Measurements from ENCODE around the gene NSUN4.

DNA sequence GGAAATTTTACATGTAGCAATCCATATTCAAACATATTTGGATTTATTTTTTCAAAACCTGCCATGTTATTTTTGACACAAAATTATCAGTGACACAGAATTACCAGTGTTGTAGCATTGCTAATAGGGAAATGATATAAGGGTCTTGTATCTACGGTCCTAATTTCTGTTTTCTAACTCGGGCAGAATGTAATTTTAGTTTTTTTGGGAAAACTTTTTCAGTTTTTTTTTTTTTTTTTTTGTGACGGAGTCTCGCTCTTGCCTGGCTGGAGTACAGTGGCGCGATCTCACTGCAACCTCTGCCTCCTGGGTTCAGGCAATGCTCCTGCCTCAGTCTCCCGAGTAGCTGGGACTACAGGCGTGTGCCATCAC, 34.5 kb upstream of the NSUN4 start:
- TF ChIP-seq, protein P1, sequence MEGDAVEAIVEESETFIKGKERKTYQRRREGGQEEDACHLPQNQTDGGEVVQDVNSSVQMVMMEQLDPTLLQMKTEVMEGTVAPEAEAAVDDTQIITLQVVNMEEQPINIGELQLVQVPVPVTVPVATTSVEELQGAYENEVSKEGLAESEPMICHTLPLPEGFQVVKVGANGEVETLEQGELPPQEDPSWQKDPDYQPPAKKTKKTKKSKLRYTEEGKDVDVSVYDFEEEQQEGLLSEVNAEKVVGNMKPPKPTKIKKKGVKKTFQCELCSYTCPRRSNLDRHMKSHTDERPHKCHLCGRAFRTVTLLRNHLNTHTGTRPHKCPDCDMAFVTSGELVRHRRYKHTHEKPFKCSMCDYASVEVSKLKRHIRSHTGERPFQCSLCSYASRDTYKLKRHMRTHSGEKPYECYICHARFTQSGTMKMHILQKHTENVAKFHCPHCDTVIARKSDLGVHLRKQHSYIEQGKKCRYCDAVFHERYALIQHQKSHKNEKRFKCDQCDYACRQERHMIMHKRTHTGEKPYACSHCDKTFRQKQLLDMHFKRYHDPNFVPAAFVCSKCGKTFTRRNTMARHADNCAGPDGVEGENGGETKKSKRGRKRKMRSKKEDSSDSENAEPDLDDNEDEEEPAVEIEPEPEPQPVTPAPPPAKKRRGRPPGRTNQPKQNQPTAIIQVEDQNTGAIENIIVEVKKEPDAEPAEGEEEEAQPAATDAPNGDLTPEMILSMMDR (IDR thresholded peaks at IDR 0.05) = no peak
- no peak for TF ChIP-seq POLR2A (IDR thresholded peaks at IDR 0.05)

Data from testis (tissue), 2 donors.